Ascending aorta (tissue), 2 donors: ENCODE data around the gene PROCA1. TPM values are rescaled to one million over a fixed set of nuclear protein-coding genes. Genes with fewer than 3 reads are reported as not detected.
"Not testable (repeated sequence)": the region's sequence is repeated elsewhere in the genome, so short reads cannot be mapped to it uniquely, and the experiment has no call there.

Experiments
- DNase-seq, 2 donors: peaks; one replicate each; pipeline ENCODE4 v3.0.0-alpha.2; 2019; ENCODE audit warnings: low spot score in 2 of 2
- H3K27ac ChIP-seq, 2 donors: fragments of 200-600 bp; sonication (generic); one replicate each; pipeline ENCODE4 v1.5.1; 2016 to 2017; ENCODE audit warnings: mild to moderate bottlenecking in 1 of 2
- H3K27me3 ChIP-seq: fragments of 200-600 bp; sonication (generic); one replicate; pipeline ENCODE4 v1.5.1; 2017
- H3K36me3 ChIP-seq, 2 donors: fragments of 200-600 bp; sonication (generic); one replicate each; pipeline ENCODE4 v1.5.1; 2016
- H3K4me1 ChIP-seq, 2 donors: fragments of 200-600 bp; sonication (generic); one replicate each; pipeline ENCODE4 v1.5.1; 2016 to 2017; ENCODE audit warnings: mild to moderate bottlenecking in 1 of 2
- H3K4me3 ChIP-seq, 2 donors: fragments of 200-600 bp; sonication (generic); one replicate each; pipeline ENCODE4 v1.5.1; 2016 to 2017; ENCODE audit warnings: mild to moderate bottlenecking in 1 of 2
- H3K9me3 ChIP-seq, 2 donors: fragments of 200-600 bp; sonication (generic); one replicate each; pipeline ENCODE4 v1.5.1; 2016
- intact Hi-C: fragments of 100-400 bp; cut with DNase I; formaldehyde crosslinking; loops from one replicate; pipeline ENCODE4 v1.15.1; 2023
- total RNA-seq: library from RNA; depleted of rRNA; stranded (reverse); fragments of >200 nt; gene quantifications from one replicate; pipeline ENCODE4 v1.1.0, GENCODE V29; 2016
- TF ChIP-seq, protein P1 (sequence below), 3 experiments: fragments of 200-600 bp in 2 of 3; fragments of 450-650 bp in 1 of 3; sonication (generic) in 2 of 3; IDR thresholded peaks; one replicate each; pipeline ENCODE4 v1.5.1; 2016 to 2019; ENCODE audit warnings: antibody characterized with exemption in 3 of 3, mild to moderate bottlenecking in 1 of 3, moderate library complexity in 1 of 3

PROCA1 gene
- total RNA-seq, 1 donor from 2014 or later: 1.6 TPM

- Histone ChIP-seq H3K9me3 (no peaks in the 10 kb centered on the region), H3K27ac (no peak overlapping the region), H3K4me3 (no peak overlapping the region), H3K36me3 (no peaks in the 10 kb centered on the region), H3K4me1 (peaks cover 8 to 21% of the 10 kb centered on the region in 2 donors), H3K27me3 (no peaks in the 10 kb centered on the region)
- intact Hi-C loops: no loop called here
- TF ChIP-seq, protein P1, sequence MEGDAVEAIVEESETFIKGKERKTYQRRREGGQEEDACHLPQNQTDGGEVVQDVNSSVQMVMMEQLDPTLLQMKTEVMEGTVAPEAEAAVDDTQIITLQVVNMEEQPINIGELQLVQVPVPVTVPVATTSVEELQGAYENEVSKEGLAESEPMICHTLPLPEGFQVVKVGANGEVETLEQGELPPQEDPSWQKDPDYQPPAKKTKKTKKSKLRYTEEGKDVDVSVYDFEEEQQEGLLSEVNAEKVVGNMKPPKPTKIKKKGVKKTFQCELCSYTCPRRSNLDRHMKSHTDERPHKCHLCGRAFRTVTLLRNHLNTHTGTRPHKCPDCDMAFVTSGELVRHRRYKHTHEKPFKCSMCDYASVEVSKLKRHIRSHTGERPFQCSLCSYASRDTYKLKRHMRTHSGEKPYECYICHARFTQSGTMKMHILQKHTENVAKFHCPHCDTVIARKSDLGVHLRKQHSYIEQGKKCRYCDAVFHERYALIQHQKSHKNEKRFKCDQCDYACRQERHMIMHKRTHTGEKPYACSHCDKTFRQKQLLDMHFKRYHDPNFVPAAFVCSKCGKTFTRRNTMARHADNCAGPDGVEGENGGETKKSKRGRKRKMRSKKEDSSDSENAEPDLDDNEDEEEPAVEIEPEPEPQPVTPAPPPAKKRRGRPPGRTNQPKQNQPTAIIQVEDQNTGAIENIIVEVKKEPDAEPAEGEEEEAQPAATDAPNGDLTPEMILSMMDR (IDR thresholded peaks at IDR 0.05): no peak
- no peak for DNase-seq
These were observed 29.0 kb upstream of the PROCA1 start for GRCh38 chr17:28740406-28741357.

DNA sequence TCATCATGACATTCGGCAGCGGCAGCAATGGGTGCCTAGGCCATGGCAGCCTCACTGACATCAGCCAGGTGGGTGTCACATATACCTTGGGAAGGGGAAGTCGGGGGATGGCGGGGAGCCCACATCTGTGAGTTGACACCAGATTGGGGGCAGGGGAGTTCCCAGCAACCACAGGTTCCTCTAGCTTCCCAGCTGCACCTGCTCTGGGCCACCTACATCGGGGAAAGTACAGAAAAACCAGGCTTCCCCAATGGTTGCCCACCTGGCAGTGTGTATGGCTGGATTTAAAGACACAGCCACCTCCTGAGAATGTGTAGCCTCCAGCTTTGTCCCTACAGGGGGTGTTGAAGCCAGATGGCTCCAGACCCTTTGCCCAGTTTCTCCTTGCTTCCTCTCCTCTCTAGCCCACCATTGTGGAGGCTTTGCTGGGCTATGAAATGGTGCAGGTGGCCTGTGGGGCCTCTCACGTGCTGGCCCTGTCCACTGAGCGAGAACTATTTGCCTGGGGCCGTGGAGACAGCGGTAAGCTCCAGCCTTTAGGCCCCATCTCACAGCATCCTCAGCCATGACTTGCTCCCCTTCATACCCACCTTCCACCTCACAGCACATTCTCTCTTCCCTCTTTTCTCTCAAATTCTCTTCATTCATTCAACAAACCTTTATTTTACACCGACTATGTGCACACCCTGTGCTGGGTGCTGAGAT, 27.1 kb upstream of the PROCA1 start:
- DNase-seq: no peak
- TF ChIP-seq, protein P1 (IDR thresholded peaks at IDR 0.05): no peak
- H3K27me3 ChIP-seq: no peaks in the 10 kb centered on the region
- no peak overlapping the region for H3K4me3 ChIP-seq
- no peak overlapping the region for H3K27ac ChIP-seq
- H3K36me3 ChIP-seq: no peaks in the 10 kb centered on the region
- peaks cover 0 to 10% of the 10 kb centered on the region in 2 donors for H3K4me1 ChIP-seq
- no peaks in the 10 kb centered on the region for H3K9me3 ChIP-seq
- intact Hi-C loops: no loop called here

DNA sequence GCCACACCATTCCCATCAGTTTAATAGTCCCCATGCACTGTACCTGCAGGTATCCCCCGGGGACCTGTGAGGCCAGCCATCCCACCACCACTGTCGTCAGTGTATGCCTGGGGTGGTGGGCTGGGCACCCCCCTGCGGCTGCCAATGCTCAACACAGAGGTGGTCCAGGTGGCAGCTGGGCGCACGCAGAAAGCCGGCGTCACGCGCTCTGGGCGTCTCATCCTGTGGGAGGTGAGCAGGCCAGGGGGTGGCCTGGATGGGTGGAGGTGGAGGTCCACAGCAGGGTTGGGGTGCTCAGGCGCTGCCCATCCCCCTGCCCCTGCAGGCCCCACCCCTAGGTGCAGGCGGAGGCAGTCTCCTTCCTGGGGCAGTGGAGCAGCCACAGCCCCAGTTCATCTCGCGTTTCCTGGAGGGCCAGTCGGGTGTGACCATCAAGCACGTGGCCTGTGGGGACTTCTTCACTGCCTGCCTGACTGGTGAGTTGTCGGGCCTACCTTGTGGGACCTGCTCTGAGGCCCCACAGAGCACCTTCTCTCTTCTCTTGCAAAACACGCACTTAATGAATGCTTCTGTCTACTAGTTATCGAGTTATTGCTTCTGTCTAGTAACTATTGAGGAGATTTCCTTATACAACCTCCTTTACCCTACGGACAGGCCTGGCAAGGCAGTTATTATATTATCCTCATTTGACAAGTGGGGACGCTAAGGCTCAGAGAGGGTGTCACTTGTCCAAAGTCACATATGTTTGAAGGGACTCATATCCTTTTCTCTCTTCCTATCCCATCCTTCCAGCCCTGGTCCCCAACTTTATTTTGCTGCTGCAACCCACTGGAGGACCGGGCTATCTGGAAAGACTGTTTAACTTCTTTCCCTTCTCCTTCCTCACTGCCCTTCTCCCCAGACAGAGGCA, 26.3 kb upstream of the PROCA1 start:
- Histone ChIP-seq H3K4me1 (peaks cover 0 to 5% of the 10 kb centered on the region in 2 donors), H3K4me3 (no peak overlapping the region), H3K9me3 (no peaks in the 10 kb centered on the region), H3K36me3 (no peaks in the 10 kb centered on the region), H3K27me3 (no peaks in the 10 kb centered on the region), H3K27ac (no peak overlapping the region)
- intact Hi-C loops: no loop called here
- no peak for DNase-seq
- TF ChIP-seq, protein P1 (IDR thresholded peaks at IDR 0.05): no peak

DNA sequence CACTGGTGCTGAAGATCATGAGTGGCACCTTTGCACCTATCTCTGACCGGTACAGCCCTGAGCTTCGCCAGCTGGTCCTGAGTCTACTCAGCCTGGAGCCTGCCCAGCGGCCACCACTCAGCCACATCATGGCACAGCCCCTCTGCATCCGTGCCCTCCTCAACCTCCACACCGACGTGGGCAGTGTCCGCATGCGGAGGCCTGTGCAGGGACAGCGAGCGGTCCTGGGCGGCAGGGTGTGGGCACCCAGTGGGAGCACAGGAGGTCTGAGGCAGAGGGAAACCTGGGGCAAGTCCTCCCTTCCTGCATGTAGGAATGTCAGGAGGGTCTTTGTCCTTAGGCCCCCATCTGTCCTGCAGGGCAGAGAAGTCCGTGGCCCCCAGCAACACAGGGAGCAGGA, 25.6 kb upstream of the PROCA1 start:
- TF ChIP-seq, protein P1 (IDR thresholded peaks at IDR 0.05): no peak
- intact Hi-C loops: no loop called here
- Histone ChIP-seq H3K27me3 (no peaks in the 10 kb centered on the region), H3K36me3 (no peaks in the 10 kb centered on the region), H3K27ac (no peak overlapping the region), H3K9me3 (no peaks in the 10 kb centered on the region), H3K4me3 (no peak overlapping the region), H3K4me1 (no peaks in the 10 kb centered on the region)
- DNase-seq: no peak

GRCh38 chr17:28735913-28736769, 24.5 kb upstream of the PROCA1 start:
- H3K9me3 ChIP-seq, H3K27ac ChIP-seq, intact Hi-C loops, H3K4me3 ChIP-seq, H3K36me3 ChIP-seq, DNase-seq, H3K4me1 ChIP-seq, H3K27me3 ChIP-seq: not testable (repeated sequence)
